Testis (tissue), 5 donors: ENCODE data around the gene FAM228B. TPM values are rescaled to one million over a fixed set of nuclear protein-coding genes. Genes with fewer than 3 reads are reported as not detected.

Experiments
- DNase-seq: peaks from one replicate; pipeline ENCODE4 v3.0.0-alpha.2; 2019
- H3K27ac ChIP-seq, 2 donors: fragments of 200-600 bp; sonication (generic); one replicate each; pipeline ENCODE4 v1.5.1; 2019
- H3K27me3 ChIP-seq: fragments of 200-600 bp; sonication (generic); one replicate; pipeline ENCODE4 v1.5.1; 2019
- H3K36me3 ChIP-seq: fragments of 200-600 bp; sonication (generic); one replicate; pipeline ENCODE4 v1.5.1; 2017; ENCODE audit warnings: low read depth; ENCODE audit errors: missing control alignments
- H3K4me1 ChIP-seq: fragments of 200-600 bp; sonication (generic); one replicate; pipeline ENCODE4 v1.5.1; 2019
- H3K4me3 ChIP-seq, 2 donors: fragments of 200-600 bp; sonication (generic); one replicate each; pipeline ENCODE4 v1.5.1; 2017 to 2019
- H3K9me3 ChIP-seq: fragments of 200-600 bp; sonication (generic); one replicate; pipeline ENCODE4 v1.5.1; 2017
- CTCF ChIP-seq, 3 experiments: fragments of 450-650 bp in 2 of 3; fragments of 200-600 bp in 1 of 3; sonication (generic) in 1 of 3; IDR thresholded peaks; one replicate each; pipeline ENCODE4 v1.5.1; 2016 to 2019; ENCODE audit warnings: antibody characterized with exemption in 3 of 3, mild to moderate bottlenecking in 2 of 3, moderate library complexity in 1 of 3
- POLR2A ChIP-seq: fragments of 450-650 bp; IDR thresholded peaks from one replicate; pipeline ENCODE4 v1.6.1; 2017; ENCODE audit warnings: antibody characterized with exemption, mild to moderate bottlenecking, moderate library complexity
- WGBS, 2 donors: methylation state at CpG; one replicate each; pipeline ENCODE4 v1.1.5; 2018; 5-methylcytosine and 5-hydroxymethylcytosine counted together
- intact Hi-C: fragments of 100-400 bp; cut with DNase I; formaldehyde crosslinking; loops from one replicate; pipeline ENCODE4 v1.15.1; 2023; ENCODE audit warnings: low total_unique reads
- long read RNA-seq, 2 donors: transcript quantifications; one replicate each; lab custom pipeline, GENCODE V29; 2026
- polyA plus RNA-seq: library from polyadenylated mRNA; stranded (reverse); fragments of 350-450 nt; fragmentation: Illumina TruSeq; extraction: RNeasy Lipid Tissue Mini Kit (QIAGEN cat#74804); gene quantifications from one replicate; pipeline ENCODE4 v1.2.3, GENCODE V29; 2014; ENCODE audit warnings: low read depth, low replicate concordance; ENCODE audit not compliant: insufficient read depth
- total RNA-seq, 2 donors: library from RNA; depleted of rRNA; stranded (reverse); fragments of >200 nt; gene quantifications; one replicate each; pipeline ENCODE4 v1.2.3, GENCODE V29; 2016

The FAM228B gene
- total RNA-seq (10 to 100 TPM; 45.3 to 56.2 TPM), polyA plus RNA-seq (47.1 TPM)
- long read RNA-seq, donor 1, partial matches to known transcripts = 0 of 1 reads
- long read RNA-seq, donor 1, other reads (novel, unspliced or antisense) = 0 of 1 reads
- long read RNA-seq, donor 2, partial matches to known transcripts = 0 of 1 reads
- long read RNA-seq, donor 2, other reads (novel, unspliced or antisense) = 0 of 1 reads

DNA sequence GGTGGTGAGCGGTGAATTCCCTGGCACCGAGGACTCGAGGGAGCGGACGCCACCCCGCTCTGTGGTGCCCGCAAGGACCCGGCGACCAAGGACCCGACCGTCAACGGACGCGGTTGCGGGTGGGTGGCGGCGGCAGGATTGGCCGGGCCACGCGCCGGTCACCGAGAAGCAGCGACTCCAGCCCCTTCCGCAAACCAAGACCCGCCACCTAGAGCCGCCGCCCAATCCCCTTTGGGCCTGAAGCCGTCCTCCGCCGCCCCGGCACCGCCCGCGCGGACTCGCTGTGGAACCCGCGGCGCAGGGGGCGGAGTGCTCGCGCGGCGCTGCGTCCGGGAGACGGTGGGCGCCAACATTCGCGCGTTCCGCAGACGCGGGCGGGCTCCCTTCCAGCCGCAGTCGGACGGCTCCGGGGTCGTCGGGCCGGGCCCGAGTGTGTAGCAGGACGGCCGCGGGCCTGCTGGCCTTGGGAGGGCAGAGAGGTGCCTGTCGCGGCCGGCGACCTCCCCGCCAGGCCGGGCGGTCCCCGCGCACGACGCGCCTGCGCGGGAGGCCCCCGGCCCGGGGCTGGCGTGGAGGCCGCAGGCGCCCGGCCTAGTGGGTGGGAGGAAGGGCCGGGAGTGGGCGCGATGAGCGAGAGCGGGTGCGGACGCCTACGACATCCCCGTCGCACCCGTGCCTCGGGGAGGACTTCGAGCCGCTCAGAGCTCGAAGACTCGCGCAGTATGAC is at the start of gene FAM228B, which contains the start of gene PFN4:
TSS of gene FAM228B (plus strand) at position 275 of the 727 bp plus-strand sequence. CDS start 893 bp downstream, outside the sequence.
TSS of gene PFN4 (minus strand) at position 140 of the 727 bp plus-strand sequence. CDS start 799 bp downstream, outside the sequence.
- intact Hi-C loops = no loop called here
- TF ChIP-seq CTCF (IDR thresholded peaks at IDR 0.05) (no peak), POLR2A (no peak)
- Histone ChIP-seq H3K4me3 (peak within 1 kb of the TSS; percentile 84), H3K9me3 (no peaks in the 10 kb centered on the region), H3K27me3 (no peaks in the 10 kb centered on the region), H3K27ac (peak within 1 kb of the TSS; percentile 93 to 94), H3K4me1 (peaks cover 18% of the 10 kb centered on the region), H3K36me3 (no peaks in the 10 kb centered on the region)
- 1% methylated on average over 52 of the region's 103 CpGs; no CpG with 5 or more reads in 1 of the 2 donors for WGBS, 2 donors
- DNase-seq = peak; percentile 92

DNA sequence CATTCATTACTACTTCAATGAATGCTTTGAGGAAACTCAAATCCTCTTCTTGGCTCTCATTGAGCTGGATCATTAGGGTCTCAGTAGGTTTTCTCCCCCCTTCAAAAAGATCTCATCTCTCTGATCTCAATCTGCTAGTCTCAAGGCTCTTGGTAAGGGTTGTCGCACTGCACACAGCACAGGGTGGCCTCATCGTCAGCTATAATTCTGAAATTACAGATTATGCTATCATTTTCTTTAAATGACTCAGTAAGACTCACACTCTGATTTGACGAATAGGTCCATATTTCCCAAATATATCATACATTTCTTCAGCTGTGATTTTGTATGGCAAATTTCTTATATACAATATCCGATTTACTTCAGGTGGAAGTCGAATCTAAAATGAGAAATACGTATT is 49.5 kb upstream of the FAM228B start:
- no peaks in the 10 kb centered on the region for H3K27me3 ChIP-seq
- intact Hi-C loops = no loop called here
- no peak overlapping the region for H3K27ac ChIP-seq
- no peak for DNase-seq
- 89 to 96% methylated on average over 6 of the region's 6 CpGs for WGBS, 2 donors
- no peaks in the 10 kb centered on the region for H3K36me3 ChIP-seq
- peaks cover 11% of the 10 kb centered on the region for H3K4me1 ChIP-seq
- H3K9me3 ChIP-seq = no peaks in the 10 kb centered on the region
- H3K4me3 ChIP-seq = no peak overlapping the region
- TF ChIP-seq CTCF (IDR thresholded peaks at IDR 0.05) (no peak), POLR2A (no peak)

- no peak for DNase-seq
- H3K4me1 ChIP-seq = peaks cover 11% of the 10 kb centered on the region
- no peaks in the 10 kb centered on the region for H3K9me3 ChIP-seq
- no peak overlapping the region for H3K27ac ChIP-seq
- no peaks in the 10 kb centered on the region for H3K27me3 ChIP-seq
- no peaks in the 10 kb centered on the region for H3K36me3 ChIP-seq
- H3K4me3 ChIP-seq = peak overlapping the region in 1 of 2 donors; percentile 78
- TF ChIP-seq POLR2A = no peak
- TF ChIP-seq CTCF (IDR thresholded peaks at IDR 0.05) = no peak
- WGBS, 2 donors = 43 to 56% methylated on average over 5 of the region's 5 CpGs
- intact Hi-C loops = loop anchor here (5.0 kb wide), 1 partner anchor 148 kb away; the partner anchor contains the start of gene ATAD2B
Observed at GRCh38 chr2:24075259-24075658, 48.0 kb upstream of the FAM228B start.

DNA sequence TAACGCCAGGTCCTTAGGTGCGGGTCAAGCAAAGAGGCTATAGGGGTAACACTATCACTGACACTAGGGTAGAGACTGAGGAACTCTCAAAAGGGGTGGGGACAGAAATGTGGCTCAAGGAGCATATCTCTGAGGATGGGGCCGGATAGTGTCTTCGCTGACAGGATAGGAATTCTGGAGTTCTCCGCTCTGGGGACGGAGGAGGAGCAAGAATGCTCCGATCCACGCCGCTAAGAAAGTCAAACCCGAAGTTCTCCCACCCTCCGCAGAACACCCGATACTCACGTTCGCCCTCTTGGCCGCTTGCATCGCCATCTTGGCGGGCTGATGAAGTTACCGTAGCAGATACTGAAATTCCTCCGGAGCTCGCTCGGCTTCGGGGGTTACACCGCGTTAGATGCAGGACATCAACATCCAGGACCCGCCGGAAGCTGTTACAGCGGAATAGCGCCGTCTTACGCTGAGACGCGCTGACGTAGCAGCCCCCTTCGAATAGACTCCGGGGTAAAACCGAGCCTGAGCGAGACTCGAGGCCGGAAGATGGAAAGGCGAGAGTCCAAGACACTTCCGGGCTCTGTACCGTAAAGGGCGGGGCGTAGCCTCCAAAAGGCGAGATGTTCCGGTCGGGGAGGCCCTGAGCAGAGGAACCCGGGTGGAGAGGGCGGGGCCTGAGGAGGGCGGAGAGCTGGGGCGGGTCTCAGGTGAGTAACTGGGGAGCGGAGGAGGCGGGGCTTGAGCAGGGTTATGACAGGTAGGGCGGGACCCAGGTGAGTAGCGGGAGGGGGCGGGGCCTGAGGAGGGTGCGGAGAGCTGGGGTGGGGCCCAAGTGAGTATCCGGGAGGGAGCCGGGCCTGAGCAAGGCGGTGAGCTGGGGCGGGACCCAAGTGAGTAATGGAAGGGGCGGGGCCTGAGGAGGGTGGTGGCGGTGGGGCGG is 47.1 kb upstream of the FAM228B start, which contains the start of gene SF3B6:
TSS of gene SF3B6 (minus strand) at position 412 of the 934 bp plus-strand sequence. CDS start at position 315, 97 bp downstream.
- Histone ChIP-seq H3K4me1 (peaks cover 11% of the 10 kb centered on the region), H3K27ac (peak within 1 kb of the TSS; percentile 92 to 94), H3K9me3 (no peaks in the 10 kb centered on the region), H3K4me3 (peak within 1 kb of the TSS; percentile 77 to 78), H3K27me3 (no peaks in the 10 kb centered on the region), H3K36me3 (no peaks in the 10 kb centered on the region)
- intact Hi-C loops = loop anchor here (5.0 kb wide), 1 partner anchor 149 kb away; the partner anchor contains the start of gene ATAD2B
- WGBS, 2 donors = 0 to 1% methylated on average over 48 to 62 of the region's 64 CpGs
- peak; percentile 99 for DNase-seq
- TF ChIP-seq CTCF (IDR thresholded peaks at IDR 0.05) (peak in 2 of 3 experiments; percentile 20 to 27), POLR2A (no peak)
